K562 (cell line): Measurements from ENCODE around the gene TANGO6.

Experiments used
- CHD2 ChIP-seq: IDR thresholded peaks from 2 replicates; pipeline ENCODE4 v1.6.1; 2011; ENCODE audit warnings: low read depth, low read length
- CTCF ChIP-seq, 3 experiments: IDR thresholded peaks in 2 of 3; conservative IDR thresholded peaks in 1 of 3; 2 replicates each; pipeline ENCODE4 v1.5.1; 2011 to 2012; ENCODE audit warnings: low read length in 3 of 3, mild to moderate bottlenecking in 3 of 3, control low read depth in 2 of 3, improper control_type of control experiment in 1 of 3, inconsistent platforms in 1 of 3, low read depth in 1 of 3, mixed read lengths in 1 of 3, moderate library complexity in 1 of 3; ENCODE audit not compliant: insufficient read depth in 2 of 3
- FOXA1 ChIP-seq: fragments of 450-650 bp; IDR thresholded peaks from 2 replicates; pipeline ENCODE4 v1.6.1; 2016; ENCODE audit warnings: mild to moderate bottlenecking, borderline replicate concordance
- FOXP1 ChIP-seq: sonication (generic); formaldehyde crosslinking; IDR thresholded peaks from 2 replicates; pipeline ENCODE4 v1.8.0; 2022; ENCODE audit warnings: mild to moderate bottlenecking, missing genetic modification reagents
- MED1 ChIP-seq: sonication (generic); formaldehyde crosslinking; IDR thresholded peaks from 2 replicates; pipeline ENCODE4 v1.8.1; 2023; ENCODE audit warnings: missing genetic modification reagents, borderline replicate concordance
- MXI1 ChIP-seq: IDR thresholded peaks from 2 replicates; pipeline ENCODE4 v1.6.1; 2011; ENCODE audit warnings: low read depth, mild to moderate bottlenecking, improper control_type of control experiment, low read length
- MYBL2 ChIP-seq, 2 experiments: fragments of 450-650 bp in 1 of 2; sonication (generic) in 1 of 2; formaldehyde crosslinking in 1 of 2; IDR thresholded peaks; 2 replicates each; pipeline versions ENCODE4 v1.6.1 to v1.8.1; 2017 to 2022; ENCODE audit warnings: borderline replicate concordance in 1 of 2, inconsistent platforms in 1 of 2, low read depth in 1 of 2, mild to moderate bottlenecking in 1 of 2, missing genetic modification reagents in 1 of 2, moderate library complexity in 1 of 2
- POLR2A ChIP-seq: fragments of 450-650 bp; conservative IDR thresholded peaks from 2 replicates; pipeline ENCODE4 v1.6.1; 2016
- ZFX ChIP-seq: sonication (generic); formaldehyde crosslinking; IDR thresholded peaks from 2 replicates; pipeline ENCODE4 v1.8.0; 2022; ENCODE audit warnings: mild to moderate bottlenecking, missing genetic modification reagents, moderate library complexity
- TF ChIP-seq, protein P1 (sequence below): sonication (generic); formaldehyde crosslinking; IDR thresholded peaks from 2 replicates; pipeline ENCODE4 v1.9.0; 2022; ENCODE audit warnings: mild to moderate bottlenecking, missing genetic modification reagents

DNA sequence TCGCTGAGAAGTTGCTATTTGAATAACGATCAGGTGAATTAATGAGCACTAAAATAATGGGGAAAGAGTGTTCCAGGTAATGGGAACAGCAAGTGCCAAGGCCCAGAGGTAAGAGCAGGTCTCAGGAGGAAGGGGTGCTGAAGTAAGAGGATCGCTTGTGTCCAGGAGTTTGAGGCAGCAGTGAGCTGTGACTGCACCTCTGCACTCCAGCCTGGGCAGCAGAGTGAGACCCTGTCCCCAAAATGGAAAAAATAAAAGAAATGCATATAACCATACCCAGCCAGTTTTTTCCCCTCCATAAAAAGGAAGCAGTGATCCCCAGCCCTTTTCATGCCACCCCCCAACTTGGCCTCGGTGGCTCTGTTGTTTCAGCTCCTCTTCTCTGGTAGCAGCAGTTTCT, 245.4 kb downstream of the TANGO6 start:
- TF ChIP-seq POLR2A (no peak), FOXA1 (no peak), FOXP1 (CRISPR knock-in tag) (no peak), MYBL2 (IDR thresholded peaks at IDR 0.05; ENCODE audit: low read depth) (no peak), MYBL2 (CRISPR knock-in tag; IDR thresholded peaks at IDR 0.05; ENCODE audit: borderline replicate concordance) (no peak), ZFX (no peak), CTCF (IDR thresholded peaks at IDR 0.05 in 2 of 3, conservative IDR thresholded peaks at IDR 0.05 in 1 of 3; ENCODE audit: insufficient read depth in 2 of 3, low read depth in 1 of 3, low read length in 3 of 3) (no peak), MED1 (no peak), CHD2 (no peak), MXI1 (no peak)
- TF ChIP-seq, protein P1, sequence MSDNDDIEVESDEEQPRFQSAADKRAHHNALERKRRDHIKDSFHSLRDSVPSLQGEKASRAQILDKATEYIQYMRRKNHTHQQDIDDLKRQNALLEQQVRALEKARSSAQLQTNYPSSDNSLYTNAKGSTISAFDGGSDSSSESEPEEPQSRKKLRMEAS (CRISPR knock-in tag), result no peak
